Coronary artery (tissue), 2 donors: ENCODE data around the gene HTR4.

ENCODE experiments used
- DNase-seq: peaks from one replicate; pipeline ENCODE4 v3.0.0-alpha.2; 2017; ENCODE audit warnings: low spot score
- H3K27ac ChIP-seq, 2 donors: fragments of 200-600 bp; sonication (generic); one replicate each; pipeline ENCODE4 v1.5.1; 2016 to 2019
- H3K4me3 ChIP-seq: fragments of 200-600 bp; sonication (generic); 2 replicates; pipeline ENCODE4 v1.5.1; 2016; ENCODE audit warnings: mild to moderate bottlenecking, moderate library complexity
- TF ChIP-seq, protein P1 (sequence below): fragments of 200-600 bp; sonication (generic); IDR thresholded peaks from one replicate; pipeline ENCODE4 v1.5.1; 2019; ENCODE audit warnings: antibody characterized with exemption

HTR4 gene

DNA sequence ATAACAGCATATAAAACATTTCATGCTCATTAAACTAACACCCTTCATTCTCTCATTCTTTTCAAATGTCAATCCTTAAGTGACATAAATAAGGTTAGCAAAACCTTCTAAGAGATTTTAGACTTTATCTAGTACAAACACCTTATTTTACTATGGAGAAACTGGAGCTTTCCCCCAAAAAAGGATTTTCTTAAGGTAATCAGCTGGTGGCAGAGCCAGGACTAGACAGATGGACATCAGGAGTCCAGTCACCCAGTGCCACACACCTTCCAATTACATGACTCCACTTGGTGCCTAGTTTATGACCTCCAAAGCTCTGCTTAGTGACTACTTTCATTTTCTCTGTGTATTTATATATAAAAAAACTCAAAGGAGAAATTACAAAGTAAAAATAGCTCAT is 70.2 kb downstream of the HTR4 start:
- TF ChIP-seq, protein P1, sequence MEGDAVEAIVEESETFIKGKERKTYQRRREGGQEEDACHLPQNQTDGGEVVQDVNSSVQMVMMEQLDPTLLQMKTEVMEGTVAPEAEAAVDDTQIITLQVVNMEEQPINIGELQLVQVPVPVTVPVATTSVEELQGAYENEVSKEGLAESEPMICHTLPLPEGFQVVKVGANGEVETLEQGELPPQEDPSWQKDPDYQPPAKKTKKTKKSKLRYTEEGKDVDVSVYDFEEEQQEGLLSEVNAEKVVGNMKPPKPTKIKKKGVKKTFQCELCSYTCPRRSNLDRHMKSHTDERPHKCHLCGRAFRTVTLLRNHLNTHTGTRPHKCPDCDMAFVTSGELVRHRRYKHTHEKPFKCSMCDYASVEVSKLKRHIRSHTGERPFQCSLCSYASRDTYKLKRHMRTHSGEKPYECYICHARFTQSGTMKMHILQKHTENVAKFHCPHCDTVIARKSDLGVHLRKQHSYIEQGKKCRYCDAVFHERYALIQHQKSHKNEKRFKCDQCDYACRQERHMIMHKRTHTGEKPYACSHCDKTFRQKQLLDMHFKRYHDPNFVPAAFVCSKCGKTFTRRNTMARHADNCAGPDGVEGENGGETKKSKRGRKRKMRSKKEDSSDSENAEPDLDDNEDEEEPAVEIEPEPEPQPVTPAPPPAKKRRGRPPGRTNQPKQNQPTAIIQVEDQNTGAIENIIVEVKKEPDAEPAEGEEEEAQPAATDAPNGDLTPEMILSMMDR, result no peak
- DNase-seq, result no peak
- Histone ChIP-seq H3K4me3 (no peak overlapping the region), H3K27ac (no peak overlapping the region)

DNA sequence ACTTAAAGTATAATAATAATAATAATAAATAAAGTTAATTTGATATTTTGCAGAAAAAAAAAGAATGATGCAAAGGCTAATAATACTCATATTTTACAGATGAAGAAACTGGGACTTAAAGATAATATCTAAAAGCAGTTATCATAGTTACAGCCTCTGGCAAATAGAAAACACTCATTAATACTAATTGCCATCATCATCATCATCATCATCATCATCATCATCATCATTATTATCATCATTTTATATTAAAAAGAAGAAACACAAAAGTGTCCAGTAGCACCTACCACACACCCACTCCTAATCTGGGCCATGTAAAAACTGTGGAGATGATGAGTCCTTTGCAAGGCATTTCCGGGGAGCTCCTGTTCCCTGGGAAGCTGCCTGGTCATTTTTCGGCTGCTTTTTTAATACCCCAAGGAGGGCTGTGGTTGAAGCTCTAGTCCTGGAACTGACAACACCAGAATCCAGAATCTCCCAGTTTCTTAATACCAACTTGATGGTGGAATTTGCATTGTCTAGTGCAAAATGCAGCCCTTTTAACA is 70.8 kb downstream of the HTR4 start:
- no peak for DNase-seq
- H3K4me3 ChIP-seq, result no peak overlapping the region
- TF ChIP-seq, protein P1, result no peak
- H3K27ac ChIP-seq, result no peak overlapping the region

DNA sequence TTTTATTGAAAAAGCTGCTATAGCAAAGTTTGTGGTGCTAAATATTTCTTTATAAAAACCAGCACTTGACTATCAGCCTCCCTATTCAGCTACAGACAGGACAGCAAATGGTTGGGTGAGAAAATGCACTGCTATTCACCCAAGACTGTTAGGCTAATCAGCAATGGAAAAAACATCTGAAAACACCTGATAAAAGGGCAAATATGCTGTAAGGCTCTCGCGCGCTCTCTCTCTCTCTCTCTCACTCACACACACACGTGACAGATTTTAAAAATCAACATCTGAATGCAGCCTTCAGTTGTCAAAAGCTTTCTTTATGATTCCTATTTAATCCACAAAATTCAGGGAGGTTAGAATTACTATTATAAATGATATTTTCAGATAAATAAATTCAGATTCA is 80.2 kb downstream of the HTR4 start:
- H3K27ac ChIP-seq, result no peak overlapping the region
- no peak for DNase-seq
- TF ChIP-seq, protein P1, result no peak
- no peak overlapping the region for H3K4me3 ChIP-seq

DNA sequence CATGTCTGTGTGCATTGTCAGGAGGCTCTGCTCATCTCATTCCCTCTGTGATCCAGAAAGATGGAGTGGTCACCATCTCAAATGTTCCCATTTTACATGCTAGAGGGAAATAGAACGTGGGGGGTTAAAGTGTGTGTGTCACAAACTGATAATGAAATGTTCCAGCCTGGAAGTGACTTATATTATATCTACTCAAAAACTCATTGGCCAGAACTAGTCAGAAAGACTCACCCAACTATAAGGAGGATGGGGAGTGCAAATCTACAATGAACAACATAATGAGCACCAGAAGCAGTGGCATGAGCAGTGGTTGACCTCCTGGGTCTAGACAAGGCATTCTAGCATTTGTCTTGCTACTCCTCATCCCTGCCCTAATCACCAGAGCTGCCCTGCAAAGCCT is 81.0 kb downstream of the HTR4 start:
- H3K4me3 ChIP-seq, result no peak overlapping the region
- TF ChIP-seq, protein P1, result no peak
- H3K27ac ChIP-seq, result no peak overlapping the region
- DNase-seq, result no peak

DNA sequence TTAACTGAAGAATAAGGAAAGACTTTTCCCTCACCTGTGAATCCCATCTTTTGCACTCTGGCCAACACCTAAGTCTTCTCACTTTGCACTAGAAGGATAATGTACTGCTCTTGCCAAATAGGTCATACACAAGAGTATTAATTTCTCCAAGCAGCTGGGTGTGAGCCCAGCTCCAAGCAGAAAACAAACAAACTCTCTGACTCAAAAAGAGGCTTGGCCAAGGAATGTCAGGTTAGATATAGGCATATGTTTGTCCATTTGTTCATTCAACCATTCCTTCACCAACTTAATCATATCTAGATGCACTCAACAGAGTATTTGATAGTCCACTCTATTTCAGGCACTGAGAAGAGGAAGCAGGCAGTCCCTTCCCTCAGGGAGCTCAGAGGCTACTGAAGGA is 84.4 kb downstream of the HTR4 start:
- DNase-seq, result no peak

DNA sequence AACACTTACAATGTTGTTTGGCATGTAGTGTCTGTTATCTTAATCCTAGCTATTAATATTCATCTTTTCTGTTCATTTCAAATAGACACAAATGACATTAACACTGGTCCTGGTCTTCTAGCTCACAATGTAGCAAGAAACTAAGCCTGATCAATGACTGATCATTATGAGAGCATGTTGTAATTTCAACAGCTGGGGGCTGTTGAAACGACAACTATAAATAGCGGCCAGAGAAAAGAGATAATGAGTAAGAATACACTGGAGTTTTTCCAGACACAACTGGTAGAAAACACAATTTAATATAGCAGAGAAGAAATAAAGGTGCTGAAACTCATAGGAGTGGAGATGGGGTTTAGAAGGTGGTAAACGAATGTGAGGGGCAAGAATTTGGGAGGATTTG is 89.2 kb downstream of the HTR4 start:
- TF ChIP-seq, protein P1, result no peak
- H3K4me3 ChIP-seq, result no peak overlapping the region
- DNase-seq, result no peak
- no peak overlapping the region for H3K27ac ChIP-seq

More for the DNA sequence above, 84.4 kb downstream of the HTR4 start:
- H3K4me3 ChIP-seq, result no peak overlapping the region
- TF ChIP-seq, protein P1, result no peak
- no peak overlapping the region for H3K27ac ChIP-seq

DNA sequence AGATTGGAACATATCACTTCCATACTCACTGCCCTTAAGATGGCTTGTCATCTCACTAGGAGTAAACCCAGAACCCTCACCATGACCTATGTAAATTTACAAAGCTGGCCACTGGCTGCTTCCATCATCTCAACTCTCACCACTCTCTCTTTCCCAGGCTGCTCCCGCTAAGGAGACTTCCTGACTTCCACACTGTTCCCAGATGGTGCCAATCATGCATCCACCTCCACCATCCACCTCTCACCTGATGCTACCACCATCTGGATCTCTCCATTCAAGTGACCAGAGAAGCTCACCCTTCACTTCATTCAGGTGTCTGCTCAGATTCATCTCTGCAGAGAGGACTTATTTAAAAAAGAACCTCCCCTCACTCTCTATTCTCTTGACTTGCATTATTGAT is 91.3 kb downstream of the HTR4 start:
- H3K4me3 ChIP-seq, result no peak overlapping the region
- no peak for DNase-seq
- TF ChIP-seq, protein P1, result no peak

More for the DNA sequence above, 91.3 kb downstream of the HTR4 start:
- H3K27ac ChIP-seq, result no peak overlapping the region
